Panc1 (cell line): ENCODE measurements around the gene OR52K2. TPM values are rescaled to one million over a fixed set of nuclear protein-coding genes. Genes with fewer than 3 reads are reported as not detected.

Experiments
- ATAC-seq: fragments of 200-7000 bp; cut with Tn5 transposase; 2 replicates; pipeline ENCODE4 v1.9.1; 2020; ENCODE audit warnings: mild to moderate bottlenecking, moderate library complexity
- BruUV-seq: library from RNA; stranded (reverse); fragments of 400-500 nt; replicated peaks from 2 replicates; lab custom pipeline; 2021; lab: Mats Ljungman, UMichigan
- CTCF ChIA-PET: fragments of 300-600 bp; sonication (Branson Sonifier 250); formaldehyde crosslinking; loops from one replicate; lab custom pipeline; 2022; ENCODE audit warnings: antibody characterized with exemption; lab: Charles Lee
- POLR2A ChIA-PET: fragments of 300-600 bp; sonication (Branson Sonifier 250); formaldehyde crosslinking; loops from one replicate; lab custom pipeline; 2022; ENCODE audit warnings: antibody characterized with exemption; lab: Charles Lee
- DNase-seq: peaks from one replicate; pipeline ENCODE4 v3.0.0-alpha.2; 2010; ENCODE audit warnings: low read depth, low spot score
- H3K27ac ChIP-seq: 2 replicates; pipeline ENCODE4 v1.5.1; 2011; ENCODE audit warnings: mild to moderate bottlenecking, low read length, inconsistent platforms
- H3K27me3 ChIP-seq: fragments of 200-500 bp; sonication (Bioruptor generic); 2 replicates; pipeline ENCODE4 v1.6.0; 2014; ENCODE audit warnings: low read length, inconsistent platforms; ENCODE audit not compliant: control insufficient read depth, insufficient read depth
- H3K36me3 ChIP-seq: fragments of 200-500 bp; sonication (Bioruptor generic); 2 replicates; pipeline ENCODE4 v1.5.1; 2014; ENCODE audit warnings: inconsistent platforms, mild to moderate bottlenecking, low read length, moderate library complexity; ENCODE audit not compliant: control insufficient read depth, insufficient read depth
- H3K4me1 ChIP-seq: 2 replicates; pipeline ENCODE4 v1.5.1; 2011; ENCODE audit warnings: inconsistent platforms, mild to moderate bottlenecking, low read length, moderate library complexity; ENCODE audit not compliant: control insufficient read depth, insufficient read depth
- H3K4me3 ChIP-seq, 2 experiments: 2 replicates each; pipeline ENCODE4 v1.5.1; 2011 to 2012; ENCODE audit warnings: low read depth in 2 of 2, low read length in 2 of 2, mild to moderate bottlenecking in 2 of 2, inconsistent platforms in 1 of 2, moderate library complexity in 1 of 2
- H3K9me3 ChIP-seq: fragments of 200-500 bp; sonication (Bioruptor generic); 2 replicates; pipeline ENCODE4 v1.5.1; 2014; ENCODE audit warnings: low read depth, mild to moderate bottlenecking, inconsistent platforms, low read length, moderate library complexity; ENCODE audit not compliant: control insufficient read depth, insufficient read depth
- POLR2AphosphoS5 ChIP-seq: IDR thresholded peaks from 2 replicates; pipeline ENCODE4 v1.6.1; 2012; ENCODE audit warnings: mild to moderate bottlenecking, low read depth, low read length, moderate library complexity
- SIN3A ChIP-seq: IDR thresholded peaks from 2 replicates; pipeline ENCODE4 v1.6.1; 2012; ENCODE audit warnings: low read depth, mild to moderate bottlenecking, low read length, moderate library complexity, borderline replicate concordance; ENCODE audit not compliant: insufficient read depth
- TCF7L2 ChIP-seq: IDR thresholded peaks from 2 replicates; pipeline ENCODE4 v1.6.1; 2011; ENCODE audit warnings: mild to moderate bottlenecking, low read depth, low read length, inconsistent platforms
- in situ Hi-C: cut with HindIII; loops from 2 replicates; pipeline ENCODE4 v1.10.0; 2016; ENCODE audit warnings: low sequenced_read_pairs, low pct_unique_long_range_greater_than_20kb
- intact Hi-C: fragments of 100-400 bp; cut with micrococcal nuclease; formaldehyde crosslinking; loops from one replicate; pipeline ENCODE4 v1.10.0; 2022; ENCODE audit not compliant: unreplicated experiment
- total RNA-seq: library from RNA; stranded (reverse); gene quantifications from one replicate; pipeline ENCODE4 v1.2.1, GENCODE V29; 2021; ENCODE audit not compliant: unreplicated experiment
- TF ChIP-seq, protein P1 (sequence below): fragments of 450-650 bp; IDR thresholded peaks from 2 replicates; pipeline ENCODE4 v1.5.1; 2017; ENCODE audit warnings: mild to moderate bottlenecking
- TF ChIP-seq, protein P2 (sequence below), 2 experiments: IDR thresholded peaks; 2 replicates each; pipeline ENCODE4 v1.6.1; 2011 to 2012; ENCODE audit warnings: low read depth in 2 of 2, control low read depth in 1 of 2, low read length in 1 of 2, mild to moderate bottlenecking in 1 of 2, moderate library complexity in 1 of 2; ENCODE audit not compliant: insufficient read depth in 1 of 2

Gene OR52K2
- total RNA-seq, 1 experiment from 2014 or later = not detected

DNA sequence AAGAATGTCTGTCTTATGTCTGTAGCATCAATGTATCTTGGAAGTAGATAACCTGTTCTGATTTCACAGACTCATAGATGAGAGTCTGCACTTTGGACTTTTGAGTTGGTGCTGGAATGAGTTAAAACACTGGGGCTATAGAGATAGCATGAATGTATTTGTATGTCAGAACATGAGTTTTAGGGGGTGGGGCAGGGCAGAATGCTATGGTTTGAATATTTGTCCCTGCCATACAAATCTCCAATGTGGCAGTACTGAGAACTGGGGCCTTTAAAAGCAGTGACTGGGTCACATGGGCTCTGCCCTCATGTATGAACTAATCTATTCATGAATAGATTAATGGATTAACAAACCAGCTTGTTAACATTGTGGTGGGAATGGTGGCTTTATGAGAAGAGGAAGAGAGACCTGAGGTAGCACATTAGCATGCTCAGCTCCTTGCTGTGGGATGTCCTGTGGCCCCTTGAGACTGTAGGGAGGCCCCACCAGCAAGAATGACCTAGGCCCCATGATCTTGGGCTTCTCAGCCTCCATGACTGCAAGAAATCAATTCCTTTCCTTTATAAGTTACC, 17.9 kb downstream of the OR52K2 start:
- CTCF ChIA-PET = no interaction called here
- POLR2A ChIA-PET = no interaction called here
- DNase-seq (no peak), ATAC-seq (no peak)
- Histone ChIP-seq H3K27me3 (no peaks in the 10 kb centered on the region; the same call in 1 of the 2 replicates), H3K27ac (no peak overlapping the region), H3K36me3 (no peaks in the 10 kb centered on the region), H3K9me3 (no peaks in the 10 kb centered on the region), H3K4me1 (no peaks in the 10 kb centered on the region), H3K4me3 (no peak overlapping the region)
- BruUV-seq = no TSS peak
- no peak for TF ChIP-seq POLR2AphosphoS5
- no peak for TF ChIP-seq SIN3A
- TF ChIP-seq, protein P1, sequence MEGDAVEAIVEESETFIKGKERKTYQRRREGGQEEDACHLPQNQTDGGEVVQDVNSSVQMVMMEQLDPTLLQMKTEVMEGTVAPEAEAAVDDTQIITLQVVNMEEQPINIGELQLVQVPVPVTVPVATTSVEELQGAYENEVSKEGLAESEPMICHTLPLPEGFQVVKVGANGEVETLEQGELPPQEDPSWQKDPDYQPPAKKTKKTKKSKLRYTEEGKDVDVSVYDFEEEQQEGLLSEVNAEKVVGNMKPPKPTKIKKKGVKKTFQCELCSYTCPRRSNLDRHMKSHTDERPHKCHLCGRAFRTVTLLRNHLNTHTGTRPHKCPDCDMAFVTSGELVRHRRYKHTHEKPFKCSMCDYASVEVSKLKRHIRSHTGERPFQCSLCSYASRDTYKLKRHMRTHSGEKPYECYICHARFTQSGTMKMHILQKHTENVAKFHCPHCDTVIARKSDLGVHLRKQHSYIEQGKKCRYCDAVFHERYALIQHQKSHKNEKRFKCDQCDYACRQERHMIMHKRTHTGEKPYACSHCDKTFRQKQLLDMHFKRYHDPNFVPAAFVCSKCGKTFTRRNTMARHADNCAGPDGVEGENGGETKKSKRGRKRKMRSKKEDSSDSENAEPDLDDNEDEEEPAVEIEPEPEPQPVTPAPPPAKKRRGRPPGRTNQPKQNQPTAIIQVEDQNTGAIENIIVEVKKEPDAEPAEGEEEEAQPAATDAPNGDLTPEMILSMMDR = no peak
- TF ChIP-seq, protein P2, sequence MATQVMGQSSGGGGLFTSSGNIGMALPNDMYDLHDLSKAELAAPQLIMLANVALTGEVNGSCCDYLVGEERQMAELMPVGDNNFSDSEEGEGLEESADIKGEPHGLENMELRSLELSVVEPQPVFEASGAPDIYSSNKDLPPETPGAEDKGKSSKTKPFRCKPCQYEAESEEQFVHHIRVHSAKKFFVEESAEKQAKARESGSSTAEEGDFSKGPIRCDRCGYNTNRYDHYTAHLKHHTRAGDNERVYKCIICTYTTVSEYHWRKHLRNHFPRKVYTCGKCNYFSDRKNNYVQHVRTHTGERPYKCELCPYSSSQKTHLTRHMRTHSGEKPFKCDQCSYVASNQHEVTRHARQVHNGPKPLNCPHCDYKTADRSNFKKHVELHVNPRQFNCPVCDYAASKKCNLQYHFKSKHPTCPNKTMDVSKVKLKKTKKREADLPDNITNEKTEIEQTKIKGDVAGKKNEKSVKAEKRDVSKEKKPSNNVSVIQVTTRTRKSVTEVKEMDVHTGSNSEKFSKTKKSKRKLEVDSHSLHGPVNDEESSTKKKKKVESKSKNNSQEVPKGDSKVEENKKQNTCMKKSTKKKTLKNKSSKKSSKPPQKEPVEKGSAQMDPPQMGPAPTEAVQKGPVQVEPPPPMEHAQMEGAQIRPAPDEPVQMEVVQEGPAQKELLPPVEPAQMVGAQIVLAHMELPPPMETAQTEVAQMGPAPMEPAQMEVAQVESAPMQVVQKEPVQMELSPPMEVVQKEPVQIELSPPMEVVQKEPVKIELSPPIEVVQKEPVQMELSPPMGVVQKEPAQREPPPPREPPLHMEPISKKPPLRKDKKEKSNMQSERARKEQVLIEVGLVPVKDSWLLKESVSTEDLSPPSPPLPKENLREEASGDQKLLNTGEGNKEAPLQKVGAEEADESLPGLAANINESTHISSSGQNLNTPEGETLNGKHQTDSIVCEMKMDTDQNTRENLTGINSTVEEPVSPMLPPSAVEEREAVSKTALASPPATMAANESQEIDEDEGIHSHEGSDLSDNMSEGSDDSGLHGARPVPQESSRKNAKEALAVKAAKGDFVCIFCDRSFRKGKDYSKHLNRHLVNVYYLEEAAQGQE (IDR thresholded peaks at IDR 0.05; ENCODE audit: insufficient read depth in 1 of 2, low read depth in 2 of 2, low read length in 1 of 2) = no peak
- no peak for TF ChIP-seq TCF7L2
- in situ Hi-C loops (no loop called here), intact Hi-C loops (no loop called here)

DNA sequence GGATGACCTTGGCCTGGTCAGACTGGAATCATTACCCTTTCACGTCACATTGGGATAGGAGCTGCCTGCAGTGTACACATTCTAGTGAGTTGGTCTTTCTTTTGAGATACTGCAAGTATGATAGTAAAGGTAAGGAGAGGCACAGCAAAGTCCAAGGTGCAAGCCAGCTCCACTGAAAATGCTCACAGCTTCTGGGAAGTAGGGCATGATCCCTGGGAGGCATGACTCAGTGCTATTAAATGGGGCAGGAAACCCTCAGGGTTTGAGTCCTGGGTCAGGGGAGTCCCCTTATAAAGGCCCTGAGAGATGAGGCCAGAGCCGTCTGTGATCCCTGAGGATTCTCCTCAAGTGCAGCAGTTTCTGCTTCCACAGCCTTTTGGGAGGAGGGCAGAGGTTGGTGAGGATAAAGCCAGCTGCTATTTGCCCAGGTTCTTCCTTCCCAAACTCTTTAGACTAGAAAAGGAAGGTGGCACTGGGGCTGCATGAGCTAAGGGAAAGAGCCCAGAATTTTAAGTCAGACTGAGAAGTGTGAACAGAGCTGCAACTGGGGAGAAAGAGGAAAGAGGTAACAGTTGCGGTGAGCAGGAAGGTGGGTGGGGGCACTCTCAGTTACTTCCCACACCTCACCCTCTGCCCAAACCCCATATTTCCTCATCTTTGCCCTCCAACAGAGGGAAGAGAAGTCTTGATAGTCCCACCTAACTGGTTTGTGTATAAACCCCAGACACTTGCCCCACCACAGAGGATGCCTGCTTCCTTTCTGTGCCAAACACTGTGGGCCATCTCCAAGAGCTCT, 18.9 kb downstream of the OR52K2 start:
- intact Hi-C loops = no loop called here
- ATAC-seq (no peak), DNase-seq (no peak)
- Histone ChIP-seq H3K4me1 (no peaks in the 10 kb centered on the region), H3K9me3 (no peaks in the 10 kb centered on the region), H3K4me3 (no peak overlapping the region), H3K27me3 (no peaks in the 10 kb centered on the region; the same call in 1 of the 2 replicates), H3K36me3 (no peaks in the 10 kb centered on the region), H3K27ac (no peak overlapping the region)
- POLR2A ChIA-PET = no interaction called here
- CTCF ChIA-PET = no interaction called here
- TF ChIP-seq, protein P2 (IDR thresholded peaks at IDR 0.05; ENCODE audit: insufficient read depth in 1 of 2, low read depth in 2 of 2, low read length in 1 of 2) = no peak
- TF ChIP-seq POLR2AphosphoS5 (no peak), TCF7L2 (no peak), SIN3A (no peak)
- TF ChIP-seq, protein P1 = no peak
- in situ Hi-C loops = no loop called here
- BruUV-seq = no TSS peak
